Ishikawa (cell line): ENCODE data around the gene UFC1.
A peak's percentile ranks its signal among the peaks of the same experiment; 100 is the strongest.

ENCODE experiments used
- CEBPB ChIP-seq: IDR thresholded peaks from 2 replicates; pipeline ENCODE4 v1.6.1; 2012
- CREB1 ChIP-seq: IDR thresholded peaks from 2 replicates; pipeline ENCODE4 v1.6.1; 2012; ENCODE audit warnings: low read depth
- EGR1 ChIP-seq: IDR thresholded peaks from 2 replicates; pipeline ENCODE4 v1.6.1; 2012
- EP300 ChIP-seq: IDR thresholded peaks from 2 replicates; pipeline ENCODE4 v1.6.1; 2012; ENCODE audit warnings: borderline replicate concordance
- FOXM1 ChIP-seq: IDR thresholded peaks from 2 replicates; pipeline ENCODE4 v1.6.1; 2012; ENCODE audit warnings: low read depth, borderline replicate concordance
- NFIC ChIP-seq: IDR thresholded peaks from 2 replicates; pipeline ENCODE4 v1.6.1; 2012
- RAD21 ChIP-seq: IDR thresholded peaks from 2 replicates; pipeline ENCODE4 v1.6.1; 2012; ENCODE audit warnings: low read depth
- TAF1 ChIP-seq: IDR thresholded peaks from 2 replicates; pipeline ENCODE4 v1.6.1; 2012; ENCODE audit warnings: low read depth, mild to moderate bottlenecking
- TCF12 ChIP-seq: IDR thresholded peaks from 2 replicates; pipeline ENCODE4 v1.6.1; 2012; ENCODE audit warnings: low read depth
- TEAD4 ChIP-seq: IDR thresholded peaks from 2 replicates; pipeline ENCODE4 v1.6.1; 2012
- YY1 ChIP-seq: IDR thresholded peaks from 2 replicates; pipeline ENCODE4 v1.6.1; 2012; ENCODE audit warnings: low read depth
- ZBTB7A ChIP-seq: IDR thresholded peaks from 2 replicates; pipeline ENCODE4 v1.6.1; 2012; ENCODE audit warnings: low read depth
- TF ChIP-seq, protein P1 (sequence below): IDR thresholded peaks from 2 replicates; pipeline ENCODE4 v1.6.1; 2012; ENCODE audit warnings: low read depth, mild to moderate bottlenecking
- TF ChIP-seq, protein P2 (sequence below): IDR thresholded peaks from 2 replicates; pipeline ENCODE4 v1.6.1; 2012
- TF ChIP-seq, protein P3 (sequence below): IDR thresholded peaks from 2 replicates; pipeline ENCODE4 v1.6.1; 2012

Gene UFC1

DNA sequence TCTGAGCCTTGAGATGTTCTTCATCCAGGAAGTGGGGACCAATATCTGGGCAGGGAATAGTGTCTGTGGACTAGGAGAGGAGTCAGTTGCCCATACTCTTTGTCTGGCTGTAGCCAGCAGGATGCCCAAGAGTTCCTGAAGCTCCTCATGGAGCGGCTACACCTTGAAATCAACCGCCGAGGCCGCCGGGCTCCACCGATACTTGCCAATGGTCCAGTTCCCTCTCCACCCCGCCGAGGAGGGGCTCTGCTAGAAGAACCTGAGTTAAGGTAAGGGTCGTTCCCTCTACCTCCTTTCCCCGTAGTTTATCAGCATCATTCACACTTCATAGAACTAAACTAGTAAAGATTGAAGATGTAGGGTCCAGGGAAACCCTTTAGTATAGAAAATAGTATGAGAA lies 9.0 kb downstream of the UFC1 start:
- TF ChIP-seq EP300: no peak
- TF ChIP-seq EGR1: no peak
- TF ChIP-seq TCF12: no peak
- TF ChIP-seq CREB1: no peak
- TF ChIP-seq FOXM1: no peak
- TF ChIP-seq, protein P1, sequence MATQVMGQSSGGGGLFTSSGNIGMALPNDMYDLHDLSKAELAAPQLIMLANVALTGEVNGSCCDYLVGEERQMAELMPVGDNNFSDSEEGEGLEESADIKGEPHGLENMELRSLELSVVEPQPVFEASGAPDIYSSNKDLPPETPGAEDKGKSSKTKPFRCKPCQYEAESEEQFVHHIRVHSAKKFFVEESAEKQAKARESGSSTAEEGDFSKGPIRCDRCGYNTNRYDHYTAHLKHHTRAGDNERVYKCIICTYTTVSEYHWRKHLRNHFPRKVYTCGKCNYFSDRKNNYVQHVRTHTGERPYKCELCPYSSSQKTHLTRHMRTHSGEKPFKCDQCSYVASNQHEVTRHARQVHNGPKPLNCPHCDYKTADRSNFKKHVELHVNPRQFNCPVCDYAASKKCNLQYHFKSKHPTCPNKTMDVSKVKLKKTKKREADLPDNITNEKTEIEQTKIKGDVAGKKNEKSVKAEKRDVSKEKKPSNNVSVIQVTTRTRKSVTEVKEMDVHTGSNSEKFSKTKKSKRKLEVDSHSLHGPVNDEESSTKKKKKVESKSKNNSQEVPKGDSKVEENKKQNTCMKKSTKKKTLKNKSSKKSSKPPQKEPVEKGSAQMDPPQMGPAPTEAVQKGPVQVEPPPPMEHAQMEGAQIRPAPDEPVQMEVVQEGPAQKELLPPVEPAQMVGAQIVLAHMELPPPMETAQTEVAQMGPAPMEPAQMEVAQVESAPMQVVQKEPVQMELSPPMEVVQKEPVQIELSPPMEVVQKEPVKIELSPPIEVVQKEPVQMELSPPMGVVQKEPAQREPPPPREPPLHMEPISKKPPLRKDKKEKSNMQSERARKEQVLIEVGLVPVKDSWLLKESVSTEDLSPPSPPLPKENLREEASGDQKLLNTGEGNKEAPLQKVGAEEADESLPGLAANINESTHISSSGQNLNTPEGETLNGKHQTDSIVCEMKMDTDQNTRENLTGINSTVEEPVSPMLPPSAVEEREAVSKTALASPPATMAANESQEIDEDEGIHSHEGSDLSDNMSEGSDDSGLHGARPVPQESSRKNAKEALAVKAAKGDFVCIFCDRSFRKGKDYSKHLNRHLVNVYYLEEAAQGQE: no peak
- TF ChIP-seq, protein P2, sequence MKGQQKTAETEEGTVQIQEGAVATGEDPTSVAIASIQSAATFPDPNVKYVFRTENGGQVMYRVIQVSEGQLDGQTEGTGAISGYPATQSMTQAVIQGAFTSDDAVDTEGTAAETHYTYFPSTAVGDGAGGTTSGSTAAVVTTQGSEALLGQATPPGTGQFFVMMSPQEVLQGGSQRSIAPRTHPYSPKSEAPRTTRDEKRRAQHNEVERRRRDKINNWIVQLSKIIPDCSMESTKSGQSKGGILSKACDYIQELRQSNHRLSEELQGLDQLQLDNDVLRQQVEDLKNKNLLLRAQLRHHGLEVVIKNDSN: no peak
- TF ChIP-seq CEBPB: no peak
- no peak for TF ChIP-seq RAD21
- TF ChIP-seq, protein P3, sequence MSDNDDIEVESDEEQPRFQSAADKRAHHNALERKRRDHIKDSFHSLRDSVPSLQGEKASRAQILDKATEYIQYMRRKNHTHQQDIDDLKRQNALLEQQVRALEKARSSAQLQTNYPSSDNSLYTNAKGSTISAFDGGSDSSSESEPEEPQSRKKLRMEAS: no peak
- TF ChIP-seq ZBTB7A: no peak
- TF ChIP-seq YY1: no peak
- TF ChIP-seq TEAD4: no peak
- no peak for TF ChIP-seq TAF1
- no peak for TF ChIP-seq NFIC

DNA sequence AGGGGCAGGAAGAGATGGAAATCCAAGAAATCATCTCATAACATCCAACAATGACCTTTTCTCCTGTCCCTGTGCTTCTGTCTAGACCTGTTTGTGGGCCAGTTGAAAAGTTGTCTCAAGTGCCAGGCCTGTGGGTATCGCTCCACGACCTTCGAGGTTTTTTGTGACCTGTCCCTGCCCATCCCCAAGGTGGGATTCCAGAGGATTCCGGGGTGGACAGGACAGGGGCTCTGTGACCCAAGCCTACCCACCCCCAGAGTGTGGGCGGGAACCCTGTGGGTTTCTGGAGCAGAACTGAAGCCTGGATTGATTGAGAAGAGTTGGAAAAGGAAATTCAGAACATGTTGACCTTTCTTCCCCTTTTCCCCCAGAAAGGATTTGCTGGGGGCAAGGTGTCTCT lies 10.0 kb downstream of the UFC1 start:
- TF ChIP-seq, protein P2: no peak
- TF ChIP-seq CEBPB: no peak
- TF ChIP-seq EP300: no peak
- no peak for TF ChIP-seq TCF12
- no peak for TF ChIP-seq YY1
- TF ChIP-seq TAF1: no peak
- no peak for TF ChIP-seq FOXM1
- TF ChIP-seq TEAD4: no peak

DNA sequence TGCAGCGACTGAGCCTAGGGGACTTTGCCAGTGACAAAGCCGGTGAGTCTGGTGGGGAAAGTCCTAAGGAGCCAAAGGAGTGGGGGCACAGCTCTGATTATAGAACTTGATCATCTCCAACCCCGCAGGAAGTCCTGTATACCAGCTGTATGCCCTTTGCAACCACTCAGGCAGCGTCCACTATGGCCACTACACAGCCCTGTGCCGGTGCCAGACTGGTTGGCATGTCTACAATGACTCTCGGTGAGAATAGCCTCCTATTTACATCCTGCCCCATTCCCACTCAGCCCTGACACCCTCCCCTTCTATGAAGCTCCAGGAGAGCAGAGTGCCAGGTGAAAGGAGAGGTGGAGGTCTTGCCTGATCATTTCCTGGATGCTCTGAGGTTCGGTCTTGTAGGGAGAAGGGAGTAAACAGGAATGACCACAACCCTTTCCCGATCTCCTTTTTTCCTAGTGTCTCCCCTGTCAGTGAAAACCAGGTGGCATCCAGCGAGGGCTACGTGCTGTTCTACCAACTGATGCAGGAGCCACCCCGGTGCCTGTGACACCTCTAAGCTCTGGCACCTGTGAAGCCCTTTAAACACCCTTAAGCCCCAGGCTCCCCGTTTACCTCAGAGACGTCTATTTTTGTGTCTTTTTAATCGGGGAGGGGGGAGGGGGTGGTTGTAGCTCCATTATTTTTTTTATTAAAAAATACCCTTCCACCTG lies 11.3 kb downstream of the UFC1 start:
- no peak for TF ChIP-seq TAF1
- no peak for TF ChIP-seq YY1
- TF ChIP-seq TEAD4: no peak
- no peak for TF ChIP-seq NFIC
- TF ChIP-seq EP300: no peak
- TF ChIP-seq TCF12: no peak
- TF ChIP-seq, protein P1: no peak
- no peak for TF ChIP-seq CEBPB
- TF ChIP-seq CREB1: no peak
- TF ChIP-seq, protein P3: no peak
- TF ChIP-seq FOXM1: no peak
- TF ChIP-seq, protein P2: no peak

DNA sequence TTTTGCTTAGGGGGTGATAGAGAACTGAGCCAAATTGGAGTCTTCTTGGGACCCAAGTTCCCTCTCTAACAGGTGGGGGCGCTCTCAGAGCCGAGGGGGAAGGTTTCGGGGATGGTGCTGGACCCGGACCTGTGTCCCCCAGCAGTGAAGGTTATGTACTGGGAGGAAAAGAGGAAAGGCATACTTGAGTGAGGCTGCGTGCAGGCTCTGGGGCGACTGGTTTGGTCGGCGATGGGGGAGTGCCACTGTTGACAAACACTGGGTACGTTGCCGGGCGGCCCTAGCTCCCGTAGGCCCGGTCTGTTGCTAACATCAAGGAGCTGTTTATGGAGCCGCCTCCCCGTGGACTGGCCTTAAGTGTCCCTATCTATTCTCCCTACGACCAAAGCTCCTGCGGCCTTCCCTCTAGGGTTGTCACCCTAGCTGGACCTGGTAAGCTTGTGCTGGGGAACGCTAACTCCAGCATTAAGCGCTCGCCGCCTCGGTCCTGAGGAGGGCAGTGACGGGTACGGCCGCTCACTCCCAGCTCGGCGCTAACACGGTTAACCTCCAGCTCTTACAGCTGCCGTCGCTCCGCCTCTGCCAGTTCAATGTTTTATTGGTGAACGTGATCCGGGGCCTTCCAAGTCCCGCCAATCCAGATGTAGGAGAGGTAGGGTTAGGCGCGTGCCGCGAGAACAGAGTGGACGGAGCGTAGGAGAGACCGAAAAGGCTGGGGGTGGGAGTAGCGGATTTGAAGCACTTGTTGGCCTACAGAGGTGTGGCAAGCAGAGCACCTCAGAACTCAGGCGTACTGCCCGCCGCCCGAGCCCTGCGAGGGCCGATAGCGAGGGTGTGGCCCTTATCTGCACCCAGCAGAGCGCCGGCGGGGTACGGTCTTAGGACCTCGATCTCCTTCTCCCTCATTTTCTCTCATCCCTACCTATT lies 12.2 kb downstream of the UFC1 start, which contains the start of gene PPOX:
TSS of gene PPOX (plus strand) at position 685 of the 927 bp plus-strand sequence. CDS start 422 bp downstream, outside the sequence.
- TF ChIP-seq EGR1: peak; percentile 9; the same call in 1 of the 2 replicates
- 0 out of 2 replicates have a peak, but pooled peaks have one; percentile 26 for TF ChIP-seq ZBTB7A
- no peak for TF ChIP-seq TAF1
- no peak; the same call in 1 of the 2 replicates for TF ChIP-seq RAD21
- TF ChIP-seq, protein P2: peak; percentile 85
- TF ChIP-seq YY1: no peak
- TF ChIP-seq CEBPB: no peak
- TF ChIP-seq, protein P1: no peak
- no peak for TF ChIP-seq TEAD4
- TF ChIP-seq FOXM1: no peak
- TF ChIP-seq, protein P3: peak; percentile 89
